ENCODE data around the gene DCTN3.

DCTN3 gene

DNA sequence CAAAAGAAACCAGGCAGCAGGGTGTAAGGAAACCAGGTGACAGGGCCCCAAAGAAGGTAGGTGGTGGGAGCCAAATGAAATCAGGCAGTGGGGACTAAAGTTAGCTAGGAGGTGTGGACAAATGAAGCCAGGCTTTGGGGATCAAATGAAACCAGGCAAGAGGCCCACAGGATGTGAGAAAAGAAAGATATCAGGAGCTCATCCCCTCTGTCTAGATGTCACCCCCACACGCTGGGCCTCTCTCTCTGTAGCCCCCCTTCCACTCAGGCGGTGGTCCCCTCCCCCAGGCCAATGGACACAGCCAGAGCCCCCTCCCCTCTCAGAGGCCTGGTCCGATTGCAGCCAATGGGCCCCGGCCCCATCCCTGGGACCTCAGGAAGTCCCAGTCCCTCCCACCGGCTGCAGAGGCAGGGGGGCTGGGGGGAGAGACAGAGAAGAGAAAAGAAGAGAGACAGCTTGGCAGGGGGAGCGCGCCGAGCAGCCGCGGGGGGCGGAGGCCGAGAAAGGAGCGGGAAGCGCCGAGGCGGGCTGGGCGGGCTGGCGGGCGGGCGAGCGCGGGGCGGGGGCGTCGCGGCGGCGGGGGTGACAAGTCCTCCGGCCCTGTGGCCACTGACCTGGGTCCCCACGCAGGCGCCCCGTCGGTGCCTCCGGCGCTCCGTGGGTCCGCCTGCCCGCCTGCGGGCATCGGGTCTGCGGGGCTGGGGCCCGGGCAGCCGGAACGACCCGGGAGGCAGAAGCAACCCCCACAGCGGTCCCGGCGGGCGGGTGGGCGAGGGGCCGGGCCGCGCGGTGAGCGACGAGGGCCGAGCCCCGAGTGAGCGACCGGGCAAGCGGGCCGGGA is 42.7 kb downstream of the DCTN3 start:
- no peaks in the 10 kb centered on the region for H3K9me3 ChIP-seq (ENCODE audit: control insufficient read depth, low read length)
- peak overlapping the region; percentile 84 for H3K27ac ChIP-seq (ENCODE audit: low read depth, low read length, severe bottlenecking)
- H3K4me1 ChIP-seq (ENCODE audit: control insufficient read depth, insufficient read depth, low read length, poor library complexity, severe bottlenecking) = peaks cover 64% of the 10 kb centered on the region
- H3K36me3 ChIP-seq (ENCODE audit: control insufficient read depth, insufficient read depth, low read length) = peaks cover 3% of the 10 kb centered on the region
- peak overlapping the region; percentile 25 for H3K4me3 ChIP-seq (ENCODE audit: extremely low read depth, insufficient read depth, low read length, poor library complexity, severe bottlenecking)
- WGBS, 2 experiments (ENCODE audit: insufficient coverage in 2 of 2) = 0 to 1% methylated on average over 25 to 40 of the region's 62 CpGs

GRCh38 chr9:34576597-34577399 is 43.5 kb downstream of the DCTN3 start:
- H3K9me3 ChIP-seq (ENCODE audit: control insufficient read depth, low read length) = no peaks in the 10 kb centered on the region
- peak overlapping the region; percentile 84 for H3K27ac ChIP-seq (ENCODE audit: low read depth, low read length, severe bottlenecking)
- peak overlapping the region; percentile 11 for H3K4me3 ChIP-seq (ENCODE audit: extremely low read depth, insufficient read depth, low read length, poor library complexity, severe bottlenecking)
- 21 to 29% methylated on average over 8 to 14 of the region's 14 CpGs for WGBS, 2 experiments (ENCODE audit: insufficient coverage in 2 of 2)
- peaks cover 3% of the 10 kb centered on the region for H3K36me3 ChIP-seq (ENCODE audit: control insufficient read depth, insufficient read depth, low read length)
- H3K4me1 ChIP-seq (ENCODE audit: control insufficient read depth, insufficient read depth, low read length, poor library complexity, severe bottlenecking) = peaks cover 64% of the 10 kb centered on the region

DNA sequence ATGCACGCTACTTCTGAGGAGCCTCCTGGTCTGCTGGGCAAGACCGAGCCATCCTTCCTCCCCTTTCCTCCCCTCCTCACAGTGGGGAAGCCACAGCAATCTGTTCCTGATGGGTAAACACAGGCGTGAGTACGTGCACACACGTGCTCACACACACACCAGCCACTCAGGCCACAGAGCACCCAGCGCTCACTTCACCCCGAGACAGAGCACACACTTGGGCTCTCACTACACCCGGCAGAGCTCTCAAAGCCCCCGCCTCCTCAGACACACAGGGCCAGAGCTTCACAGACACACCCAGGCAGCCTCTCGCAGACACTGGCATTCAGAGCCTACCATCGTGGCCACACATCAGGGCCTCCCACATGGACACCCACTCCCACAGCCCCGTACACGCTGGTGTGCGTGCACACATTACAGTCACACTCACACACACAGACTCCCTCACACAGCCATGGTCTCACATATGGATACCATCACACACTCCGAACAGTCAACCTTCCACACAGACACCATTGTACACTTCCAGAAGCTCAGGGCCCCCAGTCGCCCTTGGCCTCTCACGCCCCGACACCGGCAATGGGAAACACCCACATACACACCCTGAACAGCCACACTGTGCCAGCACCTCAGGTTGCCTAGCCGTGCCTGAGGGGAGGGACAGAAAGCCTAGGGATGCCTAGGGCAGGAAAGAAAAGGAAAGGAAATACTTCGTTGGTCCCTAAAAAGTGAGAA is 44.3 kb downstream of the DCTN3 start:
- Histone ChIP-seq H3K36me3 (ENCODE audit: control insufficient read depth, insufficient read depth, low read length) (peaks cover 3% of the 10 kb centered on the region), H3K4me3 (ENCODE audit: extremely low read depth, insufficient read depth, low read length, poor library complexity, severe bottlenecking) (no peak overlapping the region), H3K4me1 (ENCODE audit: control insufficient read depth, insufficient read depth, low read length, poor library complexity, severe bottlenecking) (peaks cover 63% of the 10 kb centered on the region), H3K9me3 (ENCODE audit: control insufficient read depth, low read length) (no peaks in the 10 kb centered on the region), H3K27ac (ENCODE audit: low read depth, low read length, severe bottlenecking) (no peak overlapping the region)
- WGBS, 2 experiments (ENCODE audit: insufficient coverage in 2 of 2) = 82 to 86% methylated on average over 14 to 15 of the region's 21 CpGs

DNA sequence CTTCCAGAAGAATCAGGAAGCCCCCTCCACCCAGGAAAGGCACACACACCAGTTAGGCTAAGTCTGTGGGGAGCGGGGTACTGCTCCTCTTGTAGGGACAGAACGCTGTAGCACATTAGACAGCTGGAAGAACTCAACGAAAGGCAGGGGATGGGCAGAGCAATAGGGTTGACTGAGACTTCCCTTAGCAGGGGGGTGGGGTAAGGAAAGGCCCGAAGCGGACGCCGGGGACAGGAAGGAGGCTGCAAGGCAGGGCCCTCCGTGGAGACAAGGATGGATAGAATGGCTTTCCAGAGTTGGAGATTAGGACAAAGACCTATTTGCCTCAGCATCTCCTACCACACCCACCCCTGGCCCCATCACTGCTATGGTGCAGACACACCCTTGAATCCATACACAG is 45.1 kb downstream of the DCTN3 start:
- Histone ChIP-seq H3K36me3 (ENCODE audit: control insufficient read depth, insufficient read depth, low read length) (peaks cover 3% of the 10 kb centered on the region), H3K4me1 (ENCODE audit: control insufficient read depth, insufficient read depth, low read length, poor library complexity, severe bottlenecking) (peaks cover 59% of the 10 kb centered on the region), H3K9me3 (ENCODE audit: control insufficient read depth, low read length) (no peaks in the 10 kb centered on the region), H3K4me3 (ENCODE audit: extremely low read depth, insufficient read depth, low read length, poor library complexity, severe bottlenecking) (no peak overlapping the region), H3K27ac (ENCODE audit: low read depth, low read length, severe bottlenecking) (no peak overlapping the region)
- 75 to 81% methylated on average over 5 to 7 of the region's 8 CpGs for WGBS, 2 experiments (ENCODE audit: insufficient coverage in 2 of 2)

GRCh38 chr9:34574571-34574970 is 45.7 kb downstream of the DCTN3 start:
- Histone ChIP-seq H3K4me3 (ENCODE audit: extremely low read depth, insufficient read depth, low read length, poor library complexity, severe bottlenecking) (no peak overlapping the region), H3K27ac (ENCODE audit: low read depth, low read length, severe bottlenecking) (no peak overlapping the region), H3K36me3 (ENCODE audit: control insufficient read depth, insufficient read depth, low read length) (peaks cover 3% of the 10 kb centered on the region), H3K9me3 (ENCODE audit: control insufficient read depth, low read length) (no peaks in the 10 kb centered on the region), H3K4me1 (ENCODE audit: control insufficient read depth, insufficient read depth, low read length, poor library complexity, severe bottlenecking) (peaks cover 52% of the 10 kb centered on the region)
- WGBS, 2 experiments (ENCODE audit: insufficient coverage in 2 of 2) = 93 to 94% methylated on average over 10 to 11 of the region's 12 CpGs

GRCh38 chr9:34573599-34574325 is 46.5 kb downstream of the DCTN3 start:
- peaks cover 3% of the 10 kb centered on the region for H3K36me3 ChIP-seq (ENCODE audit: control insufficient read depth, insufficient read depth, low read length)
- H3K27ac ChIP-seq (ENCODE audit: low read depth, low read length, severe bottlenecking) = no peak overlapping the region
- H3K4me1 ChIP-seq (ENCODE audit: control insufficient read depth, insufficient read depth, low read length, poor library complexity, severe bottlenecking) = peaks cover 44% of the 10 kb centered on the region
- H3K9me3 ChIP-seq (ENCODE audit: control insufficient read depth, low read length) = no peaks in the 10 kb centered on the region
- no peak overlapping the region for H3K4me3 ChIP-seq (ENCODE audit: extremely low read depth, insufficient read depth, low read length, poor library complexity, severe bottlenecking)
- 69 to 70% methylated on average over 7 to 11 of the region's 17 CpGs for WGBS, 2 experiments (ENCODE audit: insufficient coverage in 2 of 2)

DNA sequence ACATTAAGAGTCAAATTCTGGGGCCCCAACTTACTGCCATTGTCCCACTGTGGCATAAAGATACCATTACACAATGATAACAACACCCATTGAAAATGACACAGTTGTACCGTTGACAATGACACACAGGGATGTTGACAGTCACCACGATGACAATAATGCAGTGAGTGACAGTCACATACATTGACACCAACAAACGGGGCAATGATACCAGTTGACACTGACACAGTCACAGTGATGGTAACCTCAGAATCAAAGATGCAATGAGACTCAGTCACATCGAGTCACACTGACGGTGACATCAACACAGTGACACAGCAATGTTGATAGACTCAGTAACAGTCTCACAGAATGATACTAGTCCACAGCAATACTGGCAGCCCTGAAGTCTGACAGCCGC is 47.7 kb downstream of the DCTN3 start:
- Histone ChIP-seq H3K27ac (ENCODE audit: low read depth, low read length, severe bottlenecking) (no peak overlapping the region), H3K36me3 (ENCODE audit: control insufficient read depth, insufficient read depth, low read length) (peaks cover 3% of the 10 kb centered on the region), H3K4me1 (ENCODE audit: control insufficient read depth, insufficient read depth, low read length, poor library complexity, severe bottlenecking) (peaks cover 42% of the 10 kb centered on the region), H3K4me3 (ENCODE audit: extremely low read depth, insufficient read depth, low read length, poor library complexity, severe bottlenecking) (no peak overlapping the region), H3K9me3 (ENCODE audit: control insufficient read depth, low read length) (no peaks in the 10 kb centered on the region)
- 95 to 96% methylated on average over 6 of the region's 6 CpGs for WGBS, 2 experiments (ENCODE audit: insufficient coverage in 2 of 2)

DNA sequence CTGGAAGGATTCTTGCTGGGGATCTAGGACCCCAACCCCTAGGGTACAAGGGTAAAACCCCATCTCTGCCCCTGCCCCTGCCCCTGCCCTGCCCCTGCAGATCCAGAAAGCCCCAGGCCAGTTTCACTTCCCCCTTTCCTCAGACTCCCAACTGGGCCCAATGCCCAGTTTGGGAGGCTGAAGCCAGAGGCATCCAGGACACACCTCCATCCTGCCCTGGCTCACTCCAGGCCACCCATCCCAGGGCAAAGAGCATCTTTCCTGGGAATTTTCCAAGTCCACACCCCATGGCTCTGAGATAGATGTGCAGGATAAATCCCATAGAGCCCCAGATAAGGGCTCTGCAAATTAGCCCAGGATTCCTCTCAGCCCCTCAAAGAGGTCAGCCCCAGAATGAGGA is 48.2 kb downstream of the DCTN3 start:
- Histone ChIP-seq H3K9me3 (ENCODE audit: control insufficient read depth, low read length) (no peaks in the 10 kb centered on the region), H3K4me3 (ENCODE audit: extremely low read depth, insufficient read depth, low read length, poor library complexity, severe bottlenecking) (no peak overlapping the region), H3K36me3 (ENCODE audit: control insufficient read depth, insufficient read depth, low read length) (peaks cover 3% of the 10 kb centered on the region), H3K27ac (ENCODE audit: low read depth, low read length, severe bottlenecking) (no peak overlapping the region), H3K4me1 (ENCODE audit: control insufficient read depth, insufficient read depth, low read length, poor library complexity, severe bottlenecking) (peaks cover 36% of the 10 kb centered on the region)

DNA sequence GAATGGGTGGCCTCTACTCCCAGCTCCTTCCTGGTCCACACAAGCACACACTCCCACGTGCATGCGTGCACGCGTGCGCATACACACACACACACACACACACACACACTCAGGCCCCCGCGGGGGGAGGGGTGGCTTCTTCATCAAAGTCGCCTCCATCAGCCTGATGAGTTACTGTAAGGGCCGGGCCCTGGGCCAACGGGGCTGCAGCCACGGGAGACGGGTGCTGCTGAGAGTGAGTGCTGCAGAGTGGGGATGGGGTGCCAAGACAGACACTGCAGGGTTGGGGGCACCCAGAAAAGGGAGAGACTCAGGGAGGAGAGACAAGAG is 48.8 kb downstream of the DCTN3 start:
- Histone ChIP-seq H3K4me1 (ENCODE audit: control insufficient read depth, insufficient read depth, low read length, poor library complexity, severe bottlenecking) (peaks cover 30% of the 10 kb centered on the region), H3K4me3 (ENCODE audit: extremely low read depth, insufficient read depth, low read length, poor library complexity, severe bottlenecking) (no peak overlapping the region), H3K9me3 (ENCODE audit: control insufficient read depth, low read length) (no peaks in the 10 kb centered on the region), H3K36me3 (ENCODE audit: control insufficient read depth, insufficient read depth, low read length) (peaks cover 3% of the 10 kb centered on the region), H3K27ac (ENCODE audit: low read depth, low read length, severe bottlenecking) (no peak overlapping the region)
- 92 to 93% methylated on average over 3 to 11 of the region's 12 CpGs for WGBS, 2 experiments (ENCODE audit: insufficient coverage in 2 of 2)

- H3K27ac ChIP-seq (ENCODE audit: low read depth, low read length, severe bottlenecking) = peak overlapping the region; percentile 23
Measured at GRCh38 chr9:34570809-34571480, 49.4 kb downstream of the DCTN3 start.

More at GRCh38 chr9:34570809-34571480, 49.4 kb downstream of the DCTN3 start:
- WGBS, 2 experiments (ENCODE audit: insufficient coverage in 2 of 2) = 78 to 83% methylated on average over 4 to 6 of the region's 7 CpGs
- Histone ChIP-seq H3K4me3 (ENCODE audit: extremely low read depth, insufficient read depth, low read length, poor library complexity, severe bottlenecking) (no peak overlapping the region), H3K4me1 (ENCODE audit: control insufficient read depth, insufficient read depth, low read length, poor library complexity, severe bottlenecking) (peaks cover 25% of the 10 kb centered on the region), H3K9me3 (ENCODE audit: control insufficient read depth, low read length) (no peaks in the 10 kb centered on the region), H3K36me3 (ENCODE audit: control insufficient read depth, insufficient read depth, low read length) (peaks cover 3% of the 10 kb centered on the region)
